Measurements from ENCODE around the gene ANKRD55. TPM values are rescaled to one million over a fixed set of nuclear protein-coding genes. Genes with fewer than 3 reads are reported as not detected.

Gene ANKRD55
- total and polyA plus RNA-seq, 5 donors from 2014 or later = 4.1 to 9.0 (median 5.7) TPM

GRCh38 chr5:56056875-56057274, 176.3 kb downstream of the ANKRD55 start:
- no peaks in the 10 kb centered on the region for H3K27me3 Mint-ChIP-seq
- peaks cover 11% of the 10 kb centered on the region for H3K36me3 Mint-ChIP-seq
- Histone ChIP-seq H3K4me1 (ENCODE audit: control insufficient read depth, insufficient read depth, low read length, poor library complexity, severe bottlenecking) (peaks cover 51% of the 10 kb centered on the region), H3K9me3 (ENCODE audit: control insufficient read depth in 2 of 2, low read length in 2 of 2) (no peaks in the 10 kb centered on the region), H3K36me3 (ENCODE audit: control insufficient read depth, insufficient read depth, low read length) (no peaks in the 10 kb centered on the region), H3K27me3 (ENCODE audit: control insufficient read depth, insufficient read depth, low read length) (no peaks in the 10 kb centered on the region), H3K4me3 (ENCODE audit: low read depth, low read length) (peak overlapping the region; percentile 58), H3K27ac (ENCODE audit: insufficient read depth, low read length, poor library complexity, severe bottlenecking) (peak overlapping the region; percentile 56)
- no peak for DNase-seq
- H3K4me3 Mint-ChIP-seq = peak overlapping the region; percentile 43 to 72 (median 60)
- no peak for ATAC-seq (ENCODE audit: low read depth in 2 of 2)
- peak overlapping the region; percentile 89 to 96 (median 94) for H3K27ac Mint-ChIP-seq
- H3K4me1 Mint-ChIP-seq = peaks cover 31 to 85% (median 48%) of the 10 kb centered on the region in 4 donors
- H3K9me3 Mint-ChIP-seq = peaks cover 0 to 7% (median 0%) of the 10 kb centered on the region in 7 donors

DNA sequence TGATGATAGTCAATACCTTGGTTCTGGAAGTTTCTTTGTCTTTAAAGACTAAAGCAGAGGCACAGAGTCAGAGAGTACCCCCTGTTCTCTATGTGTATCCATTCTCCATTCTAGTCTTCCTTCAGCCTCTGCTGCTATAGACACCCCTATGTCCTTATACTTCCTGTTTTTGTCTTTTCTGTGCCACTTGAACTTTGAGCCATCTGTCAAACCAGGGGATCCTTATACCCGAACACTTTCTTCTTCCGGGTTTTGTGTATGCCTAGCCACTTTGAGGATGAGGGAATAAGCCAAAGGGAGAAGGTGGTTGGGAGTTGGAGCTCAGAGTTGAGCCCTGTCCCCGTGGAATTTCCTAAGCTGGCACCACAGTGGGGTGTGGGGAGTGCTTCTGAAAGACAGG, 177.3 kb downstream of the ANKRD55 start:
- peaks cover 9% of the 10 kb centered on the region for H3K36me3 Mint-ChIP-seq
- peaks cover 34 to 90% (median 50%) of the 10 kb centered on the region in 4 donors for H3K4me1 Mint-ChIP-seq
- no peaks in the 10 kb centered on the region for H3K36me3 ChIP-seq (ENCODE audit: control insufficient read depth, insufficient read depth, low read length)
- peak in 1 of 3 donors; percentile 71 for DNase-seq
- H3K27me3 Mint-ChIP-seq = no peaks in the 10 kb centered on the region
- no peak for ATAC-seq (ENCODE audit: low read depth in 2 of 2)
- peak overlapping the region; percentile 89 to 96 (median 94) for H3K27ac Mint-ChIP-seq
- peak overlapping the region; percentile 56 for H3K27ac ChIP-seq (ENCODE audit: insufficient read depth, low read length, poor library complexity, severe bottlenecking)
- H3K4me1 ChIP-seq (ENCODE audit: control insufficient read depth, insufficient read depth, low read length, poor library complexity, severe bottlenecking) = peaks cover 61% of the 10 kb centered on the region
- peak overlapping the region; percentile 22 to 72 (median 49) for H3K4me3 Mint-ChIP-seq
- H3K9me3 ChIP-seq (ENCODE audit: control insufficient read depth in 2 of 2, low read length in 2 of 2) = no peaks in the 10 kb centered on the region
- peak overlapping the region; percentile 58 for H3K4me3 ChIP-seq (ENCODE audit: low read depth, low read length)
- H3K27me3 ChIP-seq (ENCODE audit: control insufficient read depth, insufficient read depth, low read length) = no peaks in the 10 kb centered on the region
- H3K9me3 Mint-ChIP-seq = peaks cover 0 to 7% (median 0%) of the 10 kb centered on the region in 7 donors

- no peaks in the 10 kb centered on the region for H3K36me3 ChIP-seq (ENCODE audit: control insufficient read depth, insufficient read depth, low read length)
- H3K9me3 Mint-ChIP-seq = peaks cover 0 to 7% (median 0%) of the 10 kb centered on the region in 7 donors
- no peaks in the 10 kb centered on the region for H3K9me3 ChIP-seq (ENCODE audit: control insufficient read depth in 2 of 2, low read length in 2 of 2)
- peak overlapping the region in 3 of 4 donors; percentile 43 to 72 (median 55) for H3K4me3 Mint-ChIP-seq
- DNase-seq (no peak), ATAC-seq (ENCODE audit: low read depth in 2 of 2) (no peak)
- peak overlapping the region; percentile 89 to 96 (median 94) for H3K27ac Mint-ChIP-seq
- H3K4me1 Mint-ChIP-seq = peaks cover 32 to 90% (median 49%) of the 10 kb centered on the region in 4 donors
- peaks cover 4% of the 10 kb centered on the region for H3K36me3 Mint-ChIP-seq
- no peaks in the 10 kb centered on the region for H3K27me3 ChIP-seq (ENCODE audit: control insufficient read depth, insufficient read depth, low read length)
- peaks cover 66% of the 10 kb centered on the region for H3K4me1 ChIP-seq (ENCODE audit: control insufficient read depth, insufficient read depth, low read length, poor library complexity, severe bottlenecking)
- H3K27me3 Mint-ChIP-seq = no peaks in the 10 kb centered on the region
- peak overlapping the region; percentile 56 for H3K27ac ChIP-seq (ENCODE audit: insufficient read depth, low read length, poor library complexity, severe bottlenecking)
- peak overlapping the region; percentile 58 for H3K4me3 ChIP-seq (ENCODE audit: low read depth, low read length)
Observed at GRCh38 chr5:56055287-56055686, 177.8 kb downstream of the ANKRD55 start.

GRCh38 chr5:56054666-56055065, 178.5 kb downstream of the ANKRD55 start:
- DNase-seq (no peak), ATAC-seq (ENCODE audit: low read depth in 2 of 2) (no peak)
- Histone ChIP-seq H3K4me3 (ENCODE audit: low read depth, low read length) (no peak overlapping the region), H3K36me3 (ENCODE audit: control insufficient read depth, insufficient read depth, low read length) (no peaks in the 10 kb centered on the region), H3K27ac (ENCODE audit: insufficient read depth, low read length, poor library complexity, severe bottlenecking) (peak overlapping the region; percentile 56), H3K9me3 (ENCODE audit: control insufficient read depth in 2 of 2, low read length in 2 of 2) (no peaks in the 10 kb centered on the region), H3K27me3 (ENCODE audit: control insufficient read depth, insufficient read depth, low read length) (no peaks in the 10 kb centered on the region), H3K4me1 (ENCODE audit: control insufficient read depth, insufficient read depth, low read length, poor library complexity, severe bottlenecking) (peaks cover 68% of the 10 kb centered on the region)
- H3K4me3 Mint-ChIP-seq = peak overlapping the region in 1 of 4 donors; percentile 18
- no peaks in the 10 kb centered on the region for H3K27me3 Mint-ChIP-seq
- peaks cover 0 to 7% (median 0%) of the 10 kb centered on the region in 7 donors for H3K9me3 Mint-ChIP-seq
- H3K27ac Mint-ChIP-seq = peak overlapping the region in 2 of 3 donors; percentile 7 to 12
- peaks cover 4% of the 10 kb centered on the region for H3K36me3 Mint-ChIP-seq
- peaks cover 32 to 90% (median 52%) of the 10 kb centered on the region in 4 donors for H3K4me1 Mint-ChIP-seq

- peaks cover 58% of the 10 kb centered on the region for H3K4me1 ChIP-seq (ENCODE audit: control insufficient read depth, insufficient read depth, low read length, poor library complexity, severe bottlenecking)
- Mint-ChIP-seq H3K27ac (peak overlapping the region in 1 of 3 donors; percentile 83), H3K9me3 (peaks cover 0 to 7% (median 0%) of the 10 kb centered on the region in 7 donors), H3K4me3 (peak overlapping the region in 1 of 4 donors; percentile 48), H3K27me3 (no peaks in the 10 kb centered on the region), H3K4me1 (peaks cover 23 to 83% (median 49%) of the 10 kb centered on the region in 4 donors), H3K36me3 (peaks cover 4% of the 10 kb centered on the region)
- no peaks in the 10 kb centered on the region for H3K36me3 ChIP-seq (ENCODE audit: control insufficient read depth, insufficient read depth, low read length)
- DNase-seq (no peak), ATAC-seq (ENCODE audit: low read depth in 2 of 2) (no peak)
- no peak overlapping the region for H3K4me3 ChIP-seq (ENCODE audit: low read depth, low read length)
- no peak overlapping the region for H3K27ac ChIP-seq (ENCODE audit: insufficient read depth, low read length, poor library complexity, severe bottlenecking)
- no peaks in the 10 kb centered on the region for H3K27me3 ChIP-seq (ENCODE audit: control insufficient read depth, insufficient read depth, low read length)
- no peaks in the 10 kb centered on the region for H3K9me3 ChIP-seq (ENCODE audit: control insufficient read depth in 2 of 2, low read length in 2 of 2)
Observed at GRCh38 chr5:56053363-56053762, 179.8 kb downstream of the ANKRD55 start.

DNA sequence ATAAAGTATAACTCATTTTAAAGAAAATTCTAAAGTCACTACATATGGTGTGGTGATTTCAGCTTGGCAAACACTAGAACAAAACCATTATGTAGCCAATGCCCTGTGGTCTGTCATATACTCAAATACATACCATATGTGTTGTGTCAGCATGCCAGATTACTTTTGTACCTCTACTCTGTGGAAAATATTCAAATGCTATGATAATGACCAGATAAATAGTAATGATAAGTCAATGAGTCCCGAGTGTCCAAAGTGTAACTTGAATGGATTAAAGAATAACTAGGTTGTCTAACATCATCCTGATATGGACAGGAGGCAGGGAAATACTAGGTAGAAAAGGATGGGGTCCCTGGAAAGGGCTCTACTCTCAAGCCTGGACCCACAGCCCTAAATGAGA, 180.4 kb downstream of the ANKRD55 start:
- Mint-ChIP-seq H3K4me3 (peak overlapping the region in 3 of 4 donors; percentile 20 to 63 (median 48)), H3K27ac (peak overlapping the region; percentile 16 to 88 (median 83)), H3K36me3 (peaks cover 4% of the 10 kb centered on the region), H3K4me1 (peaks cover 21 to 81% (median 47%) of the 10 kb centered on the region in 4 donors), H3K9me3 (peaks cover 0 to 7% (median 0%) of the 10 kb centered on the region in 7 donors), H3K27me3 (no peaks in the 10 kb centered on the region)
- H3K9me3 ChIP-seq (ENCODE audit: control insufficient read depth in 2 of 2, low read length in 2 of 2) = no peaks in the 10 kb centered on the region
- no peaks in the 10 kb centered on the region for H3K36me3 ChIP-seq (ENCODE audit: control insufficient read depth, insufficient read depth, low read length)
- DNase-seq = no peak
- no peak for ATAC-seq (ENCODE audit: low read depth in 2 of 2)
- no peak overlapping the region for H3K4me3 ChIP-seq (ENCODE audit: low read depth, low read length)
- no peak overlapping the region for H3K27ac ChIP-seq (ENCODE audit: insufficient read depth, low read length, poor library complexity, severe bottlenecking)
- H3K4me1 ChIP-seq (ENCODE audit: control insufficient read depth, insufficient read depth, low read length, poor library complexity, severe bottlenecking) = peaks cover 53% of the 10 kb centered on the region
- no peaks in the 10 kb centered on the region for H3K27me3 ChIP-seq (ENCODE audit: control insufficient read depth, insufficient read depth, low read length)

DNA sequence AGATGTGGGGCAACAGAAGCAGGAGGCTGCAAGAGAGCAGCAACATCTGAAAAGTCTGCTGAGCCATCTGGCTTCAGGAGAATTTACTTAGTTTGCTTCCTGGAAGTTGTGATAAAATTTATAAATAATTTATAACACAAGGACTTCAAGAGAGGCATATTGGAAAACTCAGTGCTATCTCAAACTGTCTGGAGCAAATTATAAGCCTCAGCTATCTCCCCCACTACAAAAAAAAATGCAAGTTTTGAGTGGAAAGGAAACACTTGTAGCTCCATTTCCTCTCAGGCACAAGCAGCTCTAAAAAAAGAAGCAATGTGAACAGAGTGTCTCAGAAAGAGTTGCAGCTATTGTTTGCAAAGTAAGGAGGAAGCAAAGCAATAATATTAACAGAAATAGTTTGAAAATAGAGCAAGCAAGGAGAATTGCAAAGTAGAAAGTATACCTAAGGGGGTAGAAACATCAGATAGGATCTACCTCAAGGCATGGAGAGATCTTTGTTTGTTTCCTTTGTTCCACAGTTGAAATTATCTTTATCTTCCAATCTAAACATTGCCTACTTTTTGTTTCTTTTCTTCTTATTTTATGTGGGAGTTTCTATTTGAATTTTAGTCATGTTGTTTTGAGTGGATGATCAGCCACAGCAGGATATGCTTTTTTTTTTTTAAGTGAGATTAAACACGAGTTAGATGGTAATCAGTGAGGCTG, 182.4 kb downstream of the ANKRD55 start:
- Histone ChIP-seq H3K27ac (ENCODE audit: insufficient read depth, low read length, poor library complexity, severe bottlenecking) (peak overlapping the region; percentile 67), H3K36me3 (ENCODE audit: control insufficient read depth, insufficient read depth, low read length) (no peaks in the 10 kb centered on the region), H3K27me3 (ENCODE audit: control insufficient read depth, insufficient read depth, low read length) (no peaks in the 10 kb centered on the region), H3K4me3 (ENCODE audit: low read depth, low read length) (peak overlapping the region; percentile 58), H3K4me1 (ENCODE audit: control insufficient read depth, insufficient read depth, low read length, poor library complexity, severe bottlenecking) (peaks cover 36% of the 10 kb centered on the region), H3K9me3 (ENCODE audit: control insufficient read depth in 2 of 2, low read length in 2 of 2) (no peaks in the 10 kb centered on the region)
- DNase-seq (peak in 2 of 3 donors; percentile 45 to 63), ATAC-seq (ENCODE audit: low read depth in 2 of 2) (peak in 1 of 2 donors; percentile 58)
- Mint-ChIP-seq H3K4me3 (peak overlapping the region; percentile 61 to 88 (median 80)), H3K27me3 (no peaks in the 10 kb centered on the region), H3K9me3 (peaks cover 0 to 7% (median 0%) of the 10 kb centered on the region in 7 donors), H3K36me3 (peaks cover 4% of the 10 kb centered on the region), H3K27ac (peak overlapping the region; percentile 81 to 94 (median 83)), H3K4me1 (peaks cover 15 to 67% (median 32%) of the 10 kb centered on the region in 4 donors)

Data from CD4-positive, CD25-positive, alpha-beta regulatory T cell (primary cell).